ENCODE results near the gene KRTAP5-2.

The KRTAP5-2 gene

GRCh38 chr11:1548221-1549070 is 49.6 kb downstream of the KRTAP5-2 start:
- Histone ChIP-seq H3K9me3 (ENCODE audit: severe bottlenecking) (no peaks in the 10 kb centered on the region), H3K27ac (no peak overlapping the region), H3K27me3 (ENCODE audit: insufficient read depth, low read depth, severe bottlenecking) (peaks cover 13% of the 10 kb centered on the region), H3K4me3 (ENCODE audit: low read depth, low read length) (no peak overlapping the region), H3K36me3 (no peaks in the 10 kb centered on the region)
- no peak for DNase-seq
- TF ChIP-seq, protein P1, sequence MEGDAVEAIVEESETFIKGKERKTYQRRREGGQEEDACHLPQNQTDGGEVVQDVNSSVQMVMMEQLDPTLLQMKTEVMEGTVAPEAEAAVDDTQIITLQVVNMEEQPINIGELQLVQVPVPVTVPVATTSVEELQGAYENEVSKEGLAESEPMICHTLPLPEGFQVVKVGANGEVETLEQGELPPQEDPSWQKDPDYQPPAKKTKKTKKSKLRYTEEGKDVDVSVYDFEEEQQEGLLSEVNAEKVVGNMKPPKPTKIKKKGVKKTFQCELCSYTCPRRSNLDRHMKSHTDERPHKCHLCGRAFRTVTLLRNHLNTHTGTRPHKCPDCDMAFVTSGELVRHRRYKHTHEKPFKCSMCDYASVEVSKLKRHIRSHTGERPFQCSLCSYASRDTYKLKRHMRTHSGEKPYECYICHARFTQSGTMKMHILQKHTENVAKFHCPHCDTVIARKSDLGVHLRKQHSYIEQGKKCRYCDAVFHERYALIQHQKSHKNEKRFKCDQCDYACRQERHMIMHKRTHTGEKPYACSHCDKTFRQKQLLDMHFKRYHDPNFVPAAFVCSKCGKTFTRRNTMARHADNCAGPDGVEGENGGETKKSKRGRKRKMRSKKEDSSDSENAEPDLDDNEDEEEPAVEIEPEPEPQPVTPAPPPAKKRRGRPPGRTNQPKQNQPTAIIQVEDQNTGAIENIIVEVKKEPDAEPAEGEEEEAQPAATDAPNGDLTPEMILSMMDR (IDR thresholded peaks at IDR 0.05; ENCODE audit: low read depth, low read length) = no peak

- no peak for DNase-seq
- H3K4me3 ChIP-seq (ENCODE audit: low read depth, low read length) = peak overlapping the region; percentile 46; the same call in 1 of the 2 replicates
- TF ChIP-seq, protein P1 (IDR thresholded peaks at IDR 0.05; ENCODE audit: low read depth, low read length) = no peak
- no peaks in the 10 kb centered on the region for H3K36me3 ChIP-seq
- no peak overlapping the region for H3K27ac ChIP-seq
- H3K27me3 ChIP-seq (ENCODE audit: insufficient read depth, low read depth, severe bottlenecking) = peaks cover 13% of the 10 kb centered on the region
- H3K9me3 ChIP-seq (ENCODE audit: severe bottlenecking) = no peaks in the 10 kb centered on the region
Observed at GRCh38 chr11:1547467-1548098, 50.5 kb downstream of the KRTAP5-2 start.

Measured in WERI-Rb-1 (cell line).